Tibial artery (tissue), 4 donors: ENCODE measurements around the gene CHRNE.
A peak's percentile ranks its signal among the peaks of the same experiment; 100 is the strongest.
"Not testable (repeated sequence)": the region's sequence is repeated elsewhere in the genome, so short reads cannot be mapped to it uniquely, and the experiment has no call there.

Experiments
- DNase-seq, 2 donors: peaks; one replicate each; pipeline ENCODE4 v3.0.0-alpha.2; 2019
- H3K27ac ChIP-seq, 2 donors: fragments of 200-600 bp; sonication (generic) in 1 of 2; 1 replicate in 1 of 2; 2 replicates in 1 of 2; pipeline ENCODE4 v1.5.1; 2018 to 2019; ENCODE audit warnings: mild to moderate bottlenecking in 1 of 2
- H3K27me3 ChIP-seq, 2 donors: fragments of 200-600 bp; sonication (generic) in 1 of 2; one replicate each; pipeline versions ENCODE4 v1.5.1 to v1.6.0; 2016 to 2019
- H3K36me3 ChIP-seq, 3 donors: fragments of 200-600 bp; sonication (generic) in 2 of 3; one replicate each; pipeline ENCODE4 v1.5.1; 2016 to 2019; ENCODE audit warnings: mild to moderate bottlenecking in 2 of 3
- H3K4me1 ChIP-seq, 4 donors: fragments of 200-600 bp; sonication (generic) in 2 of 4; 1 replicate in 3 of 4; 2 replicates in 1 of 4; pipeline ENCODE4 v1.5.1; 2016 to 2019
- H3K4me3 ChIP-seq, 2 donors: fragments of 200-600 bp; sonication (generic) in 1 of 2; 1 replicate in 1 of 2; 2 replicates in 1 of 2; pipeline ENCODE4 v1.5.1; 2018 to 2019; ENCODE audit warnings: mild to moderate bottlenecking in 2 of 2
- H3K9me3 ChIP-seq, 3 donors: fragments of 200-600 bp; sonication (generic) in 1 of 3; one replicate each; pipeline ENCODE4 v1.5.1; 2016 to 2019
- CTCF ChIP-seq, 2 experiments: fragments of 200-600 bp in 1 of 2; fragments of 450-650 bp in 1 of 2; IDR thresholded peaks; one replicate each; pipeline ENCODE4 v1.5.1; 2017 to 2019; ENCODE audit warnings: antibody characterized with exemption in 2 of 2, mild to moderate bottlenecking in 1 of 2, moderate library complexity in 1 of 2
- intact Hi-C: fragments of 100-400 bp; cut with DNase I; formaldehyde crosslinking; loops from one replicate; pipeline ENCODE4 v1.15.0; 2023; ENCODE audit warnings: low total_unique reads

The CHRNE gene

GRCh38 chr17:4920351-4921048 lies 17.6 kb upstream of the CHRNE start:
- Histone ChIP-seq H3K36me3 (no peaks in the 10 kb centered on the region), H3K4me3 (no peak overlapping the region), H3K27me3 (peaks cover 0 to 5% of the 10 kb centered on the region in 2 donors), H3K9me3 (no peaks in the 10 kb centered on the region), H3K4me1 (no peaks in the 10 kb centered on the region), H3K27ac (no peak overlapping the region)
- no peak for DNase-seq
- intact Hi-C loops = no loop called here
- no peak for TF ChIP-seq CTCF (IDR thresholded peaks at IDR 0.05)

- Histone ChIP-seq H3K4me1 (no peaks in the 10 kb centered on the region), H3K36me3 (no peaks in the 10 kb centered on the region), H3K4me3 (no peak overlapping the region), H3K9me3 (no peaks in the 10 kb centered on the region), H3K27ac (no peak overlapping the region), H3K27me3 (peaks cover 0 to 5% of the 10 kb centered on the region in 2 donors)
- intact Hi-C loops = no loop called here
- DNase-seq = no peak
- no peak for TF ChIP-seq CTCF (IDR thresholded peaks at IDR 0.05)
Measured at GRCh38 chr17:4919511-4920047, 16.7 kb upstream of the CHRNE start.

DNA sequence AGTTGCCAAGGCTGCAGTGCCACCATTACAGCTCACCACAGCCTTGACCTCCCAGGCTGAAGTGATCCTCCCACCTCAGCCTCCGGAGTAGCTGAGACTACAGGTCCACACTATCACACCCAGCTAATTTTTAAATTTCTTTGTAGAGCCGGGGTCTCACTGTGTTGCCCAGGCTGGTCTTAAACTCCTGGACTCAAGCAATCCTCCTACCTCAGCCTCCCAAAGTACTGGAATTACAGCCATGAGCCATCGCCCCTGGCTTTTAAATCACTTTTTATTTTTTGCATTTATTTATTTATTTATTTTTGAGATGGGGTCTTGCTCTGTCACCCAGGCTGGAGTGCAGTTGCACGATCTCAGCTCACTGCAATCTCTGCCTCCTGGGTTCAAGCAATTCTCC lies 11.7 kb upstream of the CHRNE start:
- H3K4me1 ChIP-seq, H3K36me3 ChIP-seq, H3K9me3 ChIP-seq, intact Hi-C loops, DNase-seq, H3K27ac ChIP-seq, H3K27me3 ChIP-seq, H3K4me3 ChIP-seq: not testable (repeated sequence)

GRCh38 chr17:4913994-4914393 lies 11.1 kb upstream of the CHRNE start:
- H3K27ac ChIP-seq = no peak overlapping the region
- H3K27me3 ChIP-seq = peaks cover 0 to 5% of the 10 kb centered on the region in 2 donors
- intact Hi-C loops = no loop called here
- no peaks in the 10 kb centered on the region for H3K9me3 ChIP-seq
- no peak for DNase-seq
- H3K4me3 ChIP-seq = no peak overlapping the region
- no peak for TF ChIP-seq CTCF (IDR thresholded peaks at IDR 0.05)
- H3K4me1 ChIP-seq = peaks cover 0 to 9% (median 3%) of the 10 kb centered on the region in 4 donors
- no peaks in the 10 kb centered on the region for H3K36me3 ChIP-seq

DNA sequence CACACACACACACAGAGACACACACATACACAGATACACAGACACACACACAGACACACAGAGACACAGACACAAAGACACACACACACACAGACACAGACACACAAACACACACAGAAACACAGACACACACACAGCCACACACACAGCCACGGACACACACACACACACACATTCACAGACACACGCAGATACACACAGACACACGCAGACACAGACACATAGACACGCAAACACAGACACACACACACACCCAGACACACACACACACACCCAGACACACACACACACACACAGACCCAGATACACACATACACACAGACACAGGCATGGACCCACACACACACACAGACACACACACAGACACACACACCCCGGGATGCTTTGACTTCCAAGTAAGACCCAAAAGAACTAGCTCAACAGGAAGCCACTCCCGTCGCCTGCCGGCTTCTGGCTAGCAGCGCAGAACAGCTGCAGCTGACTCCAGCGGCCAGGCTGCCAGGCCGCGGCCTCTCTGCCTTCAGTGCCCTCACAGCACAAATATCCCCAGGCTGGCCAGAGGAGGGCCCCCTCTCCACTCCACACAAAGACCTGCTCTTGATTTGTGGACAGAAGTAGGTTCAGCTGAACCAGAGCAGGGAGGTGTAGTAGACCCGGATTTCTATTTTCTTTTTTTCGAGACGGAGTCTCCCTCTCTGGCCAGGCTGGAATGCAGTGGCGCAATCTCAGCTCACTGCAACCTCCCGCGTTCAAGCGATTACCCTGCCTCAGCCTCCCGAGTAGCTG lies 6.0 kb upstream of the CHRNE start:
- Histone ChIP-seq H3K9me3 (no peaks in the 10 kb centered on the region), H3K36me3 (no peaks in the 10 kb centered on the region), H3K27ac (peak overlapping the region; percentile 21 to 32), H3K4me1 (peaks cover 0 to 14% (median 3%) of the 10 kb centered on the region in 4 donors), H3K27me3 (peaks cover 0 to 6% of the 10 kb centered on the region in 2 donors), H3K4me3 (no peak overlapping the region)
- DNase-seq = peak; percentile 93 to 95
- peak; percentile 85 for TF ChIP-seq CTCF (IDR thresholded peaks at IDR 0.05)
- intact Hi-C loops = loop anchor here (2.0 to 5.0 kb wide), 2 partner anchors 78 to 153 kb away; partner anchors contain the start of gene CAMTA2

GRCh38 chr17:4908301-4908700 lies 5.4 kb upstream of the CHRNE start:
- H3K4me1 ChIP-seq = peaks cover 0 to 18% (median 3%) of the 10 kb centered on the region in 4 donors
- peaks cover 0 to 8% of the 10 kb centered on the region in 2 donors for H3K27me3 ChIP-seq
- no peaks in the 10 kb centered on the region for H3K36me3 ChIP-seq
- no peak for DNase-seq
- no peaks in the 10 kb centered on the region for H3K9me3 ChIP-seq
- no peak overlapping the region for H3K4me3 ChIP-seq
- intact Hi-C loops = loop anchor here (2.0 to 5.0 kb wide), 2 partner anchors 78 to 154 kb away; partner anchors contain the start of gene CAMTA2
- peak overlapping the region in 1 of 2 donors; percentile 32 for H3K27ac ChIP-seq
- no peak for TF ChIP-seq CTCF (IDR thresholded peaks at IDR 0.05)

DNA sequence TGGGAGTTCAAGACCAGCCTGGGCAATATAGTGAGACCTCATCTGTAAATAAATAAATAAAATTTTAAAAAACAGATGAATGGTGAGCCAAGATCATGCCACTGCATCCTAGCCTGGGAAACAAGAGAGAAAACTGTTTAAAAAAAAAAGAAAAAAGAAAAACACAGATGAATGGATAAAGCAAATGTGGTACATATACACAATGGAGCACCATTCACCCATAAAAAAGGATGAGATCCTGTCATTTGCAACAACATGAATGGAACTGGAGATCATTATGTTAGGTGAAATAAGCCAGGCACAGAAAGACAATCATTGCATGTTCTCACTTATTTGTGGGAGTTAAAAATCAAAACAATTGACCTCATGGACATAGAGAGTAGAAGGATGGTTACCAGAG lies 3.7 kb upstream of the CHRNE start:
- not testable (repeated sequence) for H3K27me3 ChIP-seq, H3K27ac ChIP-seq, H3K36me3 ChIP-seq, H3K4me3 ChIP-seq, H3K9me3 ChIP-seq, DNase-seq
- intact Hi-C loops = loop anchor here (5.0 kb wide), 1 partner anchor 156 kb away; no protein-coding TSS in a partner anchor
- H3K4me1 ChIP-seq = peaks cover 0 to 31% (median 4%) of the 10 kb centered on the region in 4 donors
